Central memory CD8-positive, alpha-beta T cell (primary cell): ENCODE data around the gene FABP6.

Experiments used
- ATAC-seq: fragments of 150-1000 bp; cut with Tn5 transposase; replicated peaks from 2 replicates; pipeline ENCODE4 v1.10.0; 2022; ENCODE audit warnings: mild to moderate bottlenecking, moderate FRiP score, moderate number of reproducible peaks; ENCODE audit not compliant: poor library complexity, severe bottlenecking; ENCODE audit errors: extremely low read depth
- DNase-seq, 2 donors: peaks; one replicate each; pipeline ENCODE4 v3.0.0; 2021; ENCODE audit warnings: low spot score in 2 of 2
- H3K27ac Mint-ChIP-seq: one replicate; pipeline ENCODE4 v1.8.0; 2022; ENCODE audit warnings: low read depth, mild to moderate bottlenecking, moderate library complexity, mixed read lengths
- H3K27me3 Mint-ChIP-seq: one replicate; pipeline ENCODE4 v1.8.0; 2022; ENCODE audit warnings: mixed read lengths
- H3K36me3 Mint-ChIP-seq: one replicate; pipeline ENCODE4 v1.8.0; 2022; ENCODE audit warnings: mild to moderate bottlenecking, moderate library complexity, mixed read lengths; ENCODE audit not compliant: insufficient read depth
- H3K4me1 Mint-ChIP-seq: one replicate; pipeline ENCODE4 v1.8.0; 2022; ENCODE audit warnings: mixed read lengths
- H3K4me3 Mint-ChIP-seq: one replicate; pipeline ENCODE4 v1.8.0; 2022; ENCODE audit warnings: mild to moderate bottlenecking, moderate library complexity, mixed read lengths
- H3K9me3 Mint-ChIP-seq: one replicate; pipeline ENCODE4 v1.8.0; 2022; ENCODE audit warnings: mixed read lengths

The FABP6 gene

GRCh38 chr5:160198146-160198545, 31.2 kb upstream of the FABP6 start:
- DNase-seq, result no peak
- H3K9me3 Mint-ChIP-seq, result no peaks in the 10 kb centered on the region
- no peak overlapping the region for H3K27ac Mint-ChIP-seq
- H3K4me1 Mint-ChIP-seq, result peaks cover 6% of the 10 kb centered on the region
- peaks cover 38% of the 10 kb centered on the region for H3K27me3 Mint-ChIP-seq
- no peak for ATAC-seq
- no peaks in the 10 kb centered on the region for H3K36me3 Mint-ChIP-seq
- no peak overlapping the region for H3K4me3 Mint-ChIP-seq

GRCh38 chr5:160198841-160199409, 30.4 kb upstream of the FABP6 start:
- DNase-seq (no peak), ATAC-seq (no peak)
- Mint-ChIP-seq H3K27me3 (peaks cover 38% of the 10 kb centered on the region), H3K4me3 (peak overlapping the region; percentile 69), H3K9me3 (no peaks in the 10 kb centered on the region), H3K36me3 (peaks cover 2% of the 10 kb centered on the region), H3K27ac (no peak overlapping the region), H3K4me1 (peaks cover 6% of the 10 kb centered on the region)

GRCh38 chr5:160199410-160199911, 29.8 kb upstream of the FABP6 start:
- peaks cover 38% of the 10 kb centered on the region for H3K27me3 Mint-ChIP-seq
- H3K36me3 Mint-ChIP-seq, result peaks cover 2% of the 10 kb centered on the region
- peaks cover 6% of the 10 kb centered on the region for H3K4me1 Mint-ChIP-seq
- peak; percentile 83 for ATAC-seq
- peak overlapping the region; percentile 69 for H3K4me3 Mint-ChIP-seq
- H3K9me3 Mint-ChIP-seq, result no peaks in the 10 kb centered on the region
- no peak overlapping the region for H3K27ac Mint-ChIP-seq
- peak; percentile 48 to 52 for DNase-seq

- Mint-ChIP-seq H3K4me3 (no peak overlapping the region), H3K27me3 (peaks cover 10% of the 10 kb centered on the region), H3K4me1 (no peaks in the 10 kb centered on the region), H3K9me3 (no peaks in the 10 kb centered on the region), H3K36me3 (peaks cover 2% of the 10 kb centered on the region), H3K27ac (no peak overlapping the region)
- ATAC-seq, result no peak
- DNase-seq, result no peak
Observed at GRCh38 chr5:160207061-160207460, 22.2 kb upstream of the FABP6 start.

- ATAC-seq (no peak), DNase-seq (no peak)
- Mint-ChIP-seq H3K36me3 (no peaks in the 10 kb centered on the region), H3K4me3 (no peak overlapping the region), H3K27me3 (peaks cover 28% of the 10 kb centered on the region), H3K9me3 (no peaks in the 10 kb centered on the region), H3K27ac (no peak overlapping the region), H3K4me1 (no peaks in the 10 kb centered on the region)
Observed at GRCh38 chr5:160209917-160210316, 19.4 kb upstream of the FABP6 start.

- no peak for ATAC-seq
- no peaks in the 10 kb centered on the region for H3K4me1 Mint-ChIP-seq
- DNase-seq, result no peak
- H3K27me3 Mint-ChIP-seq, result peaks cover 35% of the 10 kb centered on the region
- no peaks in the 10 kb centered on the region for H3K9me3 Mint-ChIP-seq
- H3K36me3 Mint-ChIP-seq, result no peaks in the 10 kb centered on the region
- H3K4me3 Mint-ChIP-seq, result no peak overlapping the region
- H3K27ac Mint-ChIP-seq, result no peak overlapping the region
Observed at GRCh38 chr5:160210606-160211005, 18.7 kb upstream of the FABP6 start.

- no peaks in the 10 kb centered on the region for H3K36me3 Mint-ChIP-seq
- no peak overlapping the region for H3K27ac Mint-ChIP-seq
- H3K27me3 Mint-ChIP-seq, result peaks cover 42% of the 10 kb centered on the region
- no peak for DNase-seq
- H3K9me3 Mint-ChIP-seq, result no peaks in the 10 kb centered on the region
- H3K4me3 Mint-ChIP-seq, result no peak overlapping the region
- no peaks in the 10 kb centered on the region for H3K4me1 Mint-ChIP-seq
- no peak for ATAC-seq
Observed at GRCh38 chr5:160211352-160211751, 18.0 kb upstream of the FABP6 start.

GRCh38 chr5:160213537-160213936, 15.8 kb upstream of the FABP6 start:
- Mint-ChIP-seq H3K27me3 (peaks cover 42% of the 10 kb centered on the region), H3K4me1 (no peaks in the 10 kb centered on the region), H3K36me3 (no peaks in the 10 kb centered on the region), H3K27ac (peak overlapping the region; percentile 82), H3K9me3 (no peaks in the 10 kb centered on the region), H3K4me3 (no peak overlapping the region)
- no peak for DNase-seq
- no peak for ATAC-seq

GRCh38 chr5:160219356-160219755, 9.9 kb upstream of the FABP6 start:
- no peaks in the 10 kb centered on the region for H3K9me3 Mint-ChIP-seq
- no peaks in the 10 kb centered on the region for H3K4me1 Mint-ChIP-seq
- ATAC-seq (no peak), DNase-seq (no peak)
- peaks cover 2% of the 10 kb centered on the region for H3K36me3 Mint-ChIP-seq
- H3K27ac Mint-ChIP-seq, result no peak overlapping the region
- H3K4me3 Mint-ChIP-seq, result no peak overlapping the region
- peaks cover 39% of the 10 kb centered on the region for H3K27me3 Mint-ChIP-seq

- Mint-ChIP-seq H3K36me3 (peaks cover 2% of the 10 kb centered on the region), H3K4me3 (no peak overlapping the region)
Observed at GRCh38 chr5:160221082-160221481, 8.2 kb upstream of the FABP6 start.

GRCh38 chr5:160227012-160227411, 2.3 kb upstream of the FABP6 start:
- no peak for ATAC-seq
- no peaks in the 10 kb centered on the region for H3K27me3 Mint-ChIP-seq
- H3K9me3 Mint-ChIP-seq, result no peaks in the 10 kb centered on the region
- H3K36me3 Mint-ChIP-seq, result no peaks in the 10 kb centered on the region
- no peak for DNase-seq
- no peak overlapping the region for H3K4me3 Mint-ChIP-seq
- H3K4me1 Mint-ChIP-seq, result no peaks in the 10 kb centered on the region
- no peak overlapping the region for H3K27ac Mint-ChIP-seq

More at GRCh38 chr5:160221082-160221481, 8.2 kb upstream of the FABP6 start:
- Mint-ChIP-seq H3K4me1 (no peaks in the 10 kb centered on the region), H3K27ac (no peak overlapping the region), H3K9me3 (no peaks in the 10 kb centered on the region), H3K27me3 (peaks cover 21% of the 10 kb centered on the region)
- DNase-seq (no peak), ATAC-seq (no peak)

GRCh38 chr5:160230686-160231527, 1.6 kb downstream of the FABP6 start:
- H3K9me3 Mint-ChIP-seq, result no peaks in the 10 kb centered on the region
- no peak for DNase-seq
- H3K27me3 Mint-ChIP-seq, result peaks cover 13% of the 10 kb centered on the region
- H3K27ac Mint-ChIP-seq, result no peak overlapping the region
- H3K4me1 Mint-ChIP-seq, result no peaks in the 10 kb centered on the region
- ATAC-seq, result no peak
- H3K36me3 Mint-ChIP-seq, result no peaks in the 10 kb centered on the region
- no peak overlapping the region for H3K4me3 Mint-ChIP-seq

GRCh38 chr5:160231783-160232342, 2.6 kb downstream of the FABP6 start:
- no peak for ATAC-seq
- no peak overlapping the region for H3K4me3 Mint-ChIP-seq
- H3K9me3 Mint-ChIP-seq, result no peaks in the 10 kb centered on the region
- H3K4me1 Mint-ChIP-seq, result no peaks in the 10 kb centered on the region
- H3K36me3 Mint-ChIP-seq, result no peaks in the 10 kb centered on the region
- no peak overlapping the region for H3K27ac Mint-ChIP-seq
- H3K27me3 Mint-ChIP-seq, result peaks cover 15% of the 10 kb centered on the region
- DNase-seq, result no peak
